ENCODE measurements around the gene CEACAM7.

Gene CEACAM7

DNA sequence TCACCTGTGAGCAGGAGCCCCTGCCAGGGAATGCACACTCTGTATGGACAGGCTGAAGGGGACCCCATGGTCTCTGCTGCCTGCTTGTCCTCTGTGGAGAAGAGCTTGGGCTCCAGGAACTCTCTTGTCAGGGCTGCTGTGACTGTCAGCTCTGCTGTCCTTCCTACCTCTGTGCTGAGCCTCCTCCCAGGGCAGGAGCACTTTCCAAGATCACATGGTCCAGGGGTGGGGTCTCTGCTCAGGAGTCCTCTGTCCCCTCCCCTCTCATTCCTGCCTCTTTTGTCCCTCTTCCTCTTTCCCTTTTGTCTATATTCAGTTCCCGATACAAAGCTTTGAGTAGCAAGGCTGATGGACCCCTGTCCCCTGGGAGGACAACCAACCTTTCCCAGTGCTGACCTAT lies at the start of gene CEACAM7:
Gene CEACAM7, minus strand, starts transcription at position 173 of the 400 bp plus-strand sequence. Its CDS starts 105 bp downstream, at position 68.
- Histone ChIP-seq H3K27me3 (ENCODE audit: insufficient read depth, low read length) (no peaks in the 10 kb centered on the region), H3K27ac (ENCODE audit: low read depth, low read length) (no peak within 1 kb of the TSS), H3K79me2 (ENCODE audit: control insufficient read depth, insufficient read depth, low read length, unreplicated experiment) (no peaks in the 10 kb centered on the region), H3K4me1 (ENCODE audit: control insufficient read depth, insufficient read depth, low read length, unreplicated experiment) (no peaks in the 10 kb centered on the region), H3K36me3 (ENCODE audit: insufficient read depth, low read length) (no peaks in the 10 kb centered on the region), H3K4me3 (ENCODE audit: low read depth, low read length) (no peak within 1 kb of the TSS), H2AFZ (ENCODE audit: low read length, unreplicated experiment) (no peak within 1 kb of the TSS)

DNA sequence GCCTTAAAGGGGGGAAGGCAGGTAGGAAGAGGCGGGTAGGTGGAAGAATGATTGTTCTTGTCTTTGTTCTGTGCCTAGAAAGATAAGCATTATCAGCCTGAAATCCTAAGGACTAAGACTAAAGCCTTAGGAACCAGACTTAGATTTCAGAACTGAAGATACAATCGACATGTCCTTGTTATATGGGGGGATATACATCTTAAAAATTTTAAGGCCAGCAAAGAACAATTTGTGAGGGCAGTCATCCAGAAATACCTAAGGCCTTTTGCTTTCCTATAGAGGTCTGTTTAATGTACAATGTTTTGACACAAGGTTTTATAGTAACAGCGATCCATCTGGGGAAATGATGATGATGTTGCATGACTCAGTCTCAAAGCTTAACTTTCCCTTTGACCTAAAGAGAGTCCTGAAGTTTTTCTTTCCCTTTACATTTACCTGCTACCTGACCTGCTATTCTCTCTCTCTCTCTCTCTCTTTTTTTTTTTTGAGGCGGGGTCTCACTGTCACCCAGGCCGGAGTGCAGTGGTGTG lies 47.1 kb upstream of the CEACAM7 start:
- Histone ChIP-seq H2AFZ (ENCODE audit: low read length, unreplicated experiment) (no peak overlapping the region), H3K79me2 (ENCODE audit: control insufficient read depth, insufficient read depth, low read length, unreplicated experiment) (no peaks in the 10 kb centered on the region), H3K4me3 (ENCODE audit: low read depth, low read length) (no peak overlapping the region), H3K27me3 (ENCODE audit: insufficient read depth, low read length) (peaks cover 53% of the 10 kb centered on the region), H3K36me3 (ENCODE audit: insufficient read depth, low read length) (no peaks in the 10 kb centered on the region), H3K27ac (ENCODE audit: low read depth, low read length) (no peak overlapping the region), H3K4me1 (ENCODE audit: control insufficient read depth, insufficient read depth, low read length, unreplicated experiment) (no peaks in the 10 kb centered on the region)

- no peaks in the 10 kb centered on the region for H3K79me2 ChIP-seq (ENCODE audit: control insufficient read depth, insufficient read depth, low read length, unreplicated experiment)
- no peaks in the 10 kb centered on the region for H3K4me1 ChIP-seq (ENCODE audit: control insufficient read depth, insufficient read depth, low read length, unreplicated experiment)
- H3K27ac ChIP-seq (ENCODE audit: low read depth, low read length), result no peak overlapping the region
- H3K27me3 ChIP-seq (ENCODE audit: insufficient read depth, low read length), result peaks cover 48% of the 10 kb centered on the region
- H2AFZ ChIP-seq (ENCODE audit: low read length, unreplicated experiment), result no peak overlapping the region
- H3K4me3 ChIP-seq (ENCODE audit: low read depth, low read length), result no peak overlapping the region
- no peaks in the 10 kb centered on the region for H3K36me3 ChIP-seq (ENCODE audit: insufficient read depth, low read length)
Measured at GRCh38 chr19:41734585-41734984, 46.5 kb upstream of the CEACAM7 start.

DNA sequence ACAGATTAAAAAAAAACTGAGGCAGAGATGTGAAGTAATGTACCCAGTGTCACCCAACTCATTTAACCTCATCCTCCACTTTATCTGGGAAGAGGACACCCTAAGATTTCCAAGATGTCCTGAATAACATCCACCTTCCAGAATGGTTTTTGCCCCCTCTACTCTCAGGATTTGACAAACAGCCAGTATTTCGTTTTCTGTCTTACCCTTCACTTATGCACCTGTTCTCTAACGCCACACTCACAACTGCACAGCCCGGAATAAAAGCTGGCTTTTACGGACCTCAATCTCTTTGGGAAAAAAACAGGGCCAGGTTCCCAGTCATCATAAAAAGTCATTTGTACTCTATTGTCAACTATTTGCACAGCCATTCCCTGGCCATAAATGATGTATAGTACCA lies 46.1 kb upstream of the CEACAM7 start:
- Histone ChIP-seq H2AFZ (ENCODE audit: low read length, unreplicated experiment) (no peak overlapping the region), H3K27ac (ENCODE audit: low read depth, low read length) (no peak overlapping the region), H3K36me3 (ENCODE audit: insufficient read depth, low read length) (no peaks in the 10 kb centered on the region), H3K79me2 (ENCODE audit: control insufficient read depth, insufficient read depth, low read length, unreplicated experiment) (no peaks in the 10 kb centered on the region), H3K27me3 (ENCODE audit: insufficient read depth, low read length) (peaks cover 43% of the 10 kb centered on the region), H3K4me3 (ENCODE audit: low read depth, low read length) (no peak overlapping the region), H3K4me1 (ENCODE audit: control insufficient read depth, insufficient read depth, low read length, unreplicated experiment) (no peaks in the 10 kb centered on the region)

DNA sequence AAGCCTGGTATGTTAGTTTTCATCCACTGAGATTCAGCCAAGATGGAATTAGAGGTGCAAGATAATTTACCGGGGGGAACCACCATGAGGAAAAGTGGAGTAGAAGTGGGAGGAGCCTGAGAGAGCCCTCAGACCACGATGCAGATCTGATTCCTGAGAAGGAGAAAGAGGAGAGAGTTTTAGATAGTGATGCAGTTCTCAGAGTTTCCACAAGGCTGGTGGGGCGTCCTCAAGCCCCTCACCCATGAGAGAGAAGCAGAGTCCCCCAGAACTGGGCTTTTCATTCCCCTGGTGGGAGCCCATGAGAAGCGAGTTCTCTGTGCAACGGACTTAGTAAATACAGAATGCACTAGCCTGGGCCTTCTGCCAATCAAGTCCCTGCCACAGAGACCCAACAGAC lies 38.4 kb upstream of the CEACAM7 start:
- Histone ChIP-seq H3K27ac (ENCODE audit: low read depth, low read length) (no peak overlapping the region), H3K36me3 (ENCODE audit: insufficient read depth, low read length) (no peaks in the 10 kb centered on the region), H3K27me3 (ENCODE audit: insufficient read depth, low read length) (peaks cover 41% of the 10 kb centered on the region), H3K4me3 (ENCODE audit: low read depth, low read length) (no peak overlapping the region), H3K4me1 (ENCODE audit: control insufficient read depth, insufficient read depth, low read length, unreplicated experiment) (no peaks in the 10 kb centered on the region), H2AFZ (ENCODE audit: low read length, unreplicated experiment) (no peak overlapping the region), H3K79me2 (ENCODE audit: control insufficient read depth, insufficient read depth, low read length, unreplicated experiment) (no peaks in the 10 kb centered on the region)

- peaks cover 42% of the 10 kb centered on the region for H3K27me3 ChIP-seq (ENCODE audit: insufficient read depth, low read length)
- H3K4me1 ChIP-seq (ENCODE audit: control insufficient read depth, insufficient read depth, low read length, unreplicated experiment), result no peaks in the 10 kb centered on the region
- no peak overlapping the region for H2AFZ ChIP-seq (ENCODE audit: low read length, unreplicated experiment)
- H3K27ac ChIP-seq (ENCODE audit: low read depth, low read length), result no peak overlapping the region
- no peaks in the 10 kb centered on the region for H3K36me3 ChIP-seq (ENCODE audit: insufficient read depth, low read length)
- H3K4me3 ChIP-seq (ENCODE audit: low read depth, low read length), result no peak overlapping the region
- no peaks in the 10 kb centered on the region for H3K79me2 ChIP-seq (ENCODE audit: control insufficient read depth, insufficient read depth, low read length, unreplicated experiment)
Measured at GRCh38 chr19:41720103-41720502, 32.0 kb upstream of the CEACAM7 start.

GRCh38 chr19:41718761-41719160 lies 30.7 kb upstream of the CEACAM7 start:
- Histone ChIP-seq H3K36me3 (ENCODE audit: insufficient read depth, low read length) (no peaks in the 10 kb centered on the region), H3K4me1 (ENCODE audit: control insufficient read depth, insufficient read depth, low read length, unreplicated experiment) (no peaks in the 10 kb centered on the region), H3K4me3 (ENCODE audit: low read depth, low read length) (no peak overlapping the region), H3K79me2 (ENCODE audit: control insufficient read depth, insufficient read depth, low read length, unreplicated experiment) (no peaks in the 10 kb centered on the region), H3K27me3 (ENCODE audit: insufficient read depth, low read length) (peaks cover 32% of the 10 kb centered on the region), H3K27ac (ENCODE audit: low read depth, low read length) (no peak overlapping the region), H2AFZ (ENCODE audit: low read length, unreplicated experiment) (no peak overlapping the region)

- Histone ChIP-seq H3K27me3 (ENCODE audit: insufficient read depth, low read length) (peaks cover 38% of the 10 kb centered on the region), H3K36me3 (ENCODE audit: insufficient read depth, low read length) (no peaks in the 10 kb centered on the region)
Measured at GRCh38 chr19:41714598-41714997, 26.5 kb upstream of the CEACAM7 start.

GRCh38 chr19:41711376-41712261 lies 23.5 kb upstream of the CEACAM7 start:
- H3K4me1 ChIP-seq (ENCODE audit: control insufficient read depth, insufficient read depth, low read length, unreplicated experiment), result no peaks in the 10 kb centered on the region
- H3K27me3 ChIP-seq (ENCODE audit: insufficient read depth, low read length), result peaks cover 23% of the 10 kb centered on the region; the same call in 1 of the 2 replicates
- no peak overlapping the region for H2AFZ ChIP-seq (ENCODE audit: low read length, unreplicated experiment)
- no peak overlapping the region for H3K4me3 ChIP-seq (ENCODE audit: low read depth, low read length)
- H3K79me2 ChIP-seq (ENCODE audit: control insufficient read depth, insufficient read depth, low read length, unreplicated experiment), result no peaks in the 10 kb centered on the region
- H3K36me3 ChIP-seq (ENCODE audit: insufficient read depth, low read length), result no peaks in the 10 kb centered on the region
- H3K27ac ChIP-seq (ENCODE audit: low read depth, low read length), result no peak overlapping the region

More at GRCh38 chr19:41714598-41714997, 26.5 kb upstream of the CEACAM7 start:
- Histone ChIP-seq H3K4me3 (ENCODE audit: low read depth, low read length) (no peak overlapping the region), H3K79me2 (ENCODE audit: control insufficient read depth, insufficient read depth, low read length, unreplicated experiment) (no peaks in the 10 kb centered on the region), H3K4me1 (ENCODE audit: control insufficient read depth, insufficient read depth, low read length, unreplicated experiment) (no peaks in the 10 kb centered on the region), H2AFZ (ENCODE audit: low read length, unreplicated experiment) (no peak overlapping the region), H3K27ac (ENCODE audit: low read depth, low read length) (no peak overlapping the region)

GRCh38 chr19:41709951-41710645 lies 22.0 kb upstream of the CEACAM7 start:
- Histone ChIP-seq H3K4me1 (ENCODE audit: control insufficient read depth, insufficient read depth, low read length, unreplicated experiment) (no peaks in the 10 kb centered on the region), H3K27ac (ENCODE audit: low read depth, low read length) (no peak overlapping the region), H3K79me2 (ENCODE audit: control insufficient read depth, insufficient read depth, low read length, unreplicated experiment) (no peaks in the 10 kb centered on the region), H3K27me3 (ENCODE audit: insufficient read depth, low read length) (peaks cover 15% of the 10 kb centered on the region; the same call in 1 of the 2 replicates), H2AFZ (ENCODE audit: low read length, unreplicated experiment) (no peak overlapping the region), H3K4me3 (ENCODE audit: low read depth, low read length) (no peak overlapping the region), H3K36me3 (ENCODE audit: insufficient read depth, low read length) (no peaks in the 10 kb centered on the region)
